Psoas muscle (tissue), 8 donors: ENCODE results near the gene PTCHD4. TPM values are rescaled to one million over a fixed set of nuclear protein-coding genes. Genes with fewer than 3 reads are reported as not detected.

Experiments
- ATAC-seq, 4 donors: fragments of 200-7000 bp; cut with Tn5 transposase; one replicate each; pipeline ENCODE4 v1.9.1; 2020; ENCODE audit warnings: moderate library complexity in 3 of 4, mild to moderate bottlenecking in 2 of 4
- DNase-seq, 2 donors: peaks; one replicate each; pipeline ENCODE4 v3.0.0-alpha.2; 2020
- H3K27ac ChIP-seq: fragments of 200-600 bp; one replicate; pipeline ENCODE4 v1.8.0; 2022
- H3K27me3 ChIP-seq, 3 donors: fragments of 200-600 bp in 1 of 3; one replicate each; pipeline versions ENCODE4 v1.6.1 to v1.8.0; 2013 to 2022; ENCODE audit warnings: low read length in 2 of 3, mild to moderate bottlenecking in 2 of 3, moderate library complexity in 1 of 3; ENCODE audit not compliant: insufficient read depth in 3 of 3
- H3K36me3 ChIP-seq, 2 donors: fragments of 200-600 bp in 1 of 2; one replicate each; pipeline versions ENCODE4 v1.6.1 to v1.8.0; 2013 to 2022; ENCODE audit warnings: low read depth in 1 of 2, mild to moderate bottlenecking in 1 of 2, moderate library complexity in 1 of 2; ENCODE audit not compliant: insufficient read depth in 1 of 2
- H3K4me1 ChIP-seq: fragments of 200-600 bp; one replicate; pipeline ENCODE4 v1.8.0; 2022
- H3K4me3 ChIP-seq: fragments of 200-600 bp; one replicate; pipeline ENCODE4 v1.8.0; 2022; ENCODE audit warnings: mild to moderate bottlenecking
- H3K9me3 ChIP-seq: fragments of 200-600 bp; one replicate; pipeline ENCODE4 v1.8.0; 2022
- WGBS, 3 donors: extraction: QIAGEN DNeasy Blood & Tissue Kit; methylation state at CpG; one replicate each; pipeline versions ENCODE4 v1.1.6 to v1.1.7; 2013; 5-methylcytosine and 5-hydroxymethylcytosine counted together
- intact Hi-C, 2 donors: fragments of 100-400 bp; cut with DNase I; formaldehyde crosslinking; loops; one replicate each; pipeline versions ENCODE4 v1.11.0 to v1.14.2; 2022
- long read RNA-seq, 2 donors: library from polyadenylated mRNA; unstranded; transcript quantifications; one replicate each; pipeline ENCODE4 v2.0.0, GENCODE V29; 2021
- polyA plus RNA-seq, 3 donors: library from polyadenylated mRNA; stranded (reverse); fragments of 200-250 nt; gene quantifications; one replicate each; pipeline ENCODE4 v1.2.3, GENCODE V29; 2013
- total RNA-seq, 4 donors: library from RNA; stranded (reverse); fragmentation: NEBNext Ultra II Directional in 2 of 4; extraction: Animal tissue kit (Norgen Biotek cat#: 25700) in 2 of 4; gene quantifications; one replicate each; pipeline versions ENCODE4 v1.2.1 to v1.2.4, GENCODE V29; 2021 to 2023
- TF ChIP-seq, protein P1 (sequence below): fragments of 200-600 bp; IDR thresholded peaks from one replicate; pipeline ENCODE4 v1.8.0; 2022; ENCODE audit warnings: antibody characterized with exemption
- donor health status: healthy with polysubstance abuse.
- donor health status: DM: no; HTN: no; CAD: no; lungs with moderate emphysema.
- donor health status: Bipolar disorder and iron deficiency.
- donor health status: healthy.
- donor health status: DM: yes; HTN: yes; CAD: no.
- donor health status: DM: no; HTN: no; CAD: no.
- donor health status: DM: no; HTN: no; CAD: no.
- donor health status: DM: yes; HTN: yes; CAD: no.

Gene PTCHD4
- under 1 TPM in 3 of 4 donors, not detected in 1; 0.07 to 0.20 (median 0.19) TPM for total RNA-seq
- not detected for polyA plus RNA-seq
- long read RNA-seq, donor 1, result 0 reads
- long read RNA-seq, donor 2, result 0 reads

DNA sequence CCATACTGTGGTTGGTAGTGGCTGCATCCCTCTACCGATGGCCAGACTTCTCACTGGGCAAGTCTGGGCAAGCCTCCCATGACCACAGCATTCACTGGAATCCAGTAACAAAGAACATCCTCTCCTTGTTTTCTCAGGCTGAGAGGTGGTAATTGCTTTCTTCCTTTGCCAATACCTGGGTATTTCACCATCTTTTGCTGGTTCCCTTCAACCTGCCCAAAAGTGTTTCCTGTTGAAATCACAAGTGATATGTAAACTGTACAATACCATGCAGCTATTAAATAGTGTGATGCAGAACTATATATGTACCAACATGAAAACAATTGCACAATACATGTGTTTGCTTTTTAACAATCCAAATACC is at the start of gene PTCHD4:
Gene PTCHD4 (minus strand): TSS at position 55 of the 364 bp plus-strand sequence. CDS start 42,240 bp downstream, outside the sequence.
- H3K27ac ChIP-seq, result no peak within 1 kb of the TSS
- 33 to 64% (median 38%) methylated on average over 1 of the region's 1 CpG for WGBS, 3 donors

DNA sequence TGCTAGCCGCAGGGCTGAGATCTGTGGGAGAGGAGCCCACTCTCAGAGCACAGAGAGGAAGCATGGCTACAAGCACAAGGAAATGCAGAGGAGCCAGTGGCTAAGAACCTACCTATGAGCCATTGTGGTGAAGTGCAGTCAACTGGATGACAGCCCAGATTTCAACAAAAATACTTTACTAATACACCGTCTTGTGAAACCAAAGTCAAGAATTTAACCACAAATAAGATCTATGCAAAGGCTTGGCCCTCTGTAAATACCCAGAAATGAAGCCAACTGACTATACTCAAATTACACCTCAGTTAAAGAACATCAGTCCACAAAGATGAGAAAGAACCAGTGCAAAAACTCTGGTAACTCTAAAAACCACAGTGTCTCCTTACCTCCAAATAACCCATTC is 40.1 kb upstream of the PTCHD4 start:
- H3K4me1 ChIP-seq, result no peaks in the 10 kb centered on the region
- no peaks in the 10 kb centered on the region for H3K27me3 ChIP-seq
- no peaks in the 10 kb centered on the region for H3K9me3 ChIP-seq
- H3K4me3 ChIP-seq, result no peak overlapping the region
- DNase-seq (no peak), ATAC-seq (no peak)
- TF ChIP-seq, protein P1, sequence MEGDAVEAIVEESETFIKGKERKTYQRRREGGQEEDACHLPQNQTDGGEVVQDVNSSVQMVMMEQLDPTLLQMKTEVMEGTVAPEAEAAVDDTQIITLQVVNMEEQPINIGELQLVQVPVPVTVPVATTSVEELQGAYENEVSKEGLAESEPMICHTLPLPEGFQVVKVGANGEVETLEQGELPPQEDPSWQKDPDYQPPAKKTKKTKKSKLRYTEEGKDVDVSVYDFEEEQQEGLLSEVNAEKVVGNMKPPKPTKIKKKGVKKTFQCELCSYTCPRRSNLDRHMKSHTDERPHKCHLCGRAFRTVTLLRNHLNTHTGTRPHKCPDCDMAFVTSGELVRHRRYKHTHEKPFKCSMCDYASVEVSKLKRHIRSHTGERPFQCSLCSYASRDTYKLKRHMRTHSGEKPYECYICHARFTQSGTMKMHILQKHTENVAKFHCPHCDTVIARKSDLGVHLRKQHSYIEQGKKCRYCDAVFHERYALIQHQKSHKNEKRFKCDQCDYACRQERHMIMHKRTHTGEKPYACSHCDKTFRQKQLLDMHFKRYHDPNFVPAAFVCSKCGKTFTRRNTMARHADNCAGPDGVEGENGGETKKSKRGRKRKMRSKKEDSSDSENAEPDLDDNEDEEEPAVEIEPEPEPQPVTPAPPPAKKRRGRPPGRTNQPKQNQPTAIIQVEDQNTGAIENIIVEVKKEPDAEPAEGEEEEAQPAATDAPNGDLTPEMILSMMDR, result no peak
- intact Hi-C loops, result no loop called here
- WGBS, 3 donors, result 74 to 84% (median 81%) methylated on average over 2 of the region's 2 CpGs
- no peak overlapping the region for H3K27ac ChIP-seq
- no peaks in the 10 kb centered on the region for H3K36me3 ChIP-seq

More for the DNA sequence above, at the start of gene PTCHD4:
- Histone ChIP-seq H3K36me3 (no peaks in the 10 kb centered on the region), H3K9me3 (no peaks in the 10 kb centered on the region), H3K27me3 (no peaks in the 10 kb centered on the region), H3K4me3 (no peak within 1 kb of the TSS), H3K4me1 (no peaks in the 10 kb centered on the region)
- TF ChIP-seq, protein P1, result no peak
- intact Hi-C loops, result no loop called here
- ATAC-seq, result no peak
- no peak for DNase-seq

DNA sequence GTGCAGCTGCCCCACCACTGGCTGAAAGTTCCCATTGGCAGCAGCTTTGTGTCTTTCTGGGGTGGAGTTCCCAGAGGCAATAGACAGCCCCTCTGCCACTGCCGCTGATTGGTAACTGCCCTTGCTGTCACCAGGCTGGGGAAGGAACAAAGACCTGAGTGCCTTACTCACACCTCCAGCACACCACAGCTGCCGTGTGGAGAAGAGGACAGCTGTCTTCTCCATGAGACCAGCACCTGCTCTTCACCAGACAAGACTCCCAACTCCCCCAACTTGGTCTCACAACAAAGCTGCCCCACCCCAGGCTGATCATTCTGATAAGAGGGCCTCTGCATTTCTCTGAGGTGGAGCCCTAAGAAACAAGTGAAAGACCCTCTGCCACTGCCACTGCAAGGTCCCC is 39.7 kb upstream of the PTCHD4 start:
- Histone ChIP-seq H3K36me3 (no peaks in the 10 kb centered on the region), H3K4me1 (no peaks in the 10 kb centered on the region), H3K4me3 (no peak overlapping the region), H3K9me3 (no peaks in the 10 kb centered on the region), H3K27ac (no peak overlapping the region), H3K27me3 (no peaks in the 10 kb centered on the region)
- intact Hi-C loops, result no loop called here
- DNase-seq (no peak), ATAC-seq (no peak)
- WGBS, 3 donors, result 75 to 76% (median 75%) methylated on average over 2 of the region's 2 CpGs
- TF ChIP-seq, protein P1, result no peak

DNA sequence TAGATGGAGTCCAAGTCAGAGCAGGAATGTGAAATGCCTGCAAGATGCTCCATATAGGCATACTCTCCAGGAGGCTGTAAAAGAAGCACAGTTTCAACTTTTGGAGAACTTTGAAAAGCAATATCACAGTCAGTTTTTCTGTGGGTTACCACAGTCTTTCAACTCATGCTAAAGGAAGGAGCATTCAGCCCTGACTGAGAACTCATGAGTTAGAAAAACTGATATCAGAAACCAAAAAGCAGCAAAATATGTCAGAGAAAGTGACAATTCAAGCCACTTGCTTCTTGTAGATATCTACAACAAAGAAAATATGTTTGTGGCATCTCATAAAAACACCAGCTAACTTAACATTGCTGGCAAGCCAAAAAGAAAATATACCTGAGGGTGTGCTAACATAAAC is 36.1 kb upstream of the PTCHD4 start:
- TF ChIP-seq, protein P1, result no peak
- Histone ChIP-seq H3K27ac (no peak overlapping the region), H3K27me3 (no peaks in the 10 kb centered on the region), H3K36me3 (no peaks in the 10 kb centered on the region), H3K9me3 (no peaks in the 10 kb centered on the region), H3K4me3 (no peak overlapping the region), H3K4me1 (no peaks in the 10 kb centered on the region)
- no peak for ATAC-seq
- DNase-seq, result no peak
- intact Hi-C loops, result no loop called here

- 64 to 72% (median 68%) methylated on average over 3 of the region's 3 CpGs for WGBS, 3 donors
- H3K36me3 ChIP-seq, result no peaks in the 10 kb centered on the region
- ATAC-seq (no peak), DNase-seq (no peak)
- H3K9me3 ChIP-seq, result no peaks in the 10 kb centered on the region
- no peak overlapping the region for H3K27ac ChIP-seq
- TF ChIP-seq, protein P1, result no peak
- no peaks in the 10 kb centered on the region for H3K4me1 ChIP-seq
- intact Hi-C loops, result no loop called here
- H3K4me3 ChIP-seq, result no peak overlapping the region
- no peaks in the 10 kb centered on the region for H3K27me3 ChIP-seq
These were observed 33.0 kb upstream of the PTCHD4 start for GRCh38 chr6:48144021-48144420.
